GM12872 (cell line): ENCODE results near the gene CCDC60.

Source experiments
- CTCF ChIP-seq: IDR thresholded peaks from 3 replicates; pipeline ENCODE4 v1.5.1; 2011; ENCODE audit warnings: low read depth, mild to moderate bottlenecking, low read length, moderate library complexity; ENCODE audit not compliant: insufficient read depth

The CCDC60 gene

GRCh38 chr12:119447618-119448017 lies 113.1 kb downstream of the CCDC60 start:
- TF ChIP-seq CTCF = no peak

GRCh38 chr12:119448611-119449131 lies 114.1 kb downstream of the CCDC60 start:
- TF ChIP-seq CTCF = no peak

GRCh38 chr12:119450771-119451170 lies 116.2 kb downstream of the CCDC60 start:
- TF ChIP-seq CTCF = no peak

GRCh38 chr12:119456824-119457223 lies 122.3 kb downstream of the CCDC60 start:
- TF ChIP-seq CTCF = no peak

- TF ChIP-seq CTCF = no peak
These were observed 122.7 kb downstream of the CCDC60 start for GRCh38 chr12:119457271-119457670.

- TF ChIP-seq CTCF = no peak
These were observed 125.0 kb downstream of the CCDC60 start for GRCh38 chr12:119459481-119459880.

GRCh38 chr12:119460876-119461275 lies 126.3 kb downstream of the CCDC60 start:
- no peak for TF ChIP-seq CTCF
